Measurements from ENCODE around the gene ABR. TPM values are rescaled to one million over a fixed set of nuclear protein-coding genes. Genes with fewer than 3 reads are reported as not detected.
A peak's percentile ranks its signal among the peaks of the same experiment; 100 is the strongest.

The ABR gene
- 57.4 TPM for polyA plus RNA-seq (2013, experiment 1 of 2)
- 56.4 TPM for polyA plus RNA-seq (2013, experiment 2 of 2)

- H3K9ac ChIP-seq (ENCODE audit: low read length) = peak within 1 kb of the TSS; percentile 83
- H3K18ac ChIP-seq (ENCODE audit: low read depth in 1 of 2, low read length in 2 of 2) = peak within 1 kb of the TSS; percentile 16 to 72
- DNase-seq = peak; percentile 38
- H3K4me1 ChIP-seq (ENCODE audit: control insufficient read depth, insufficient read depth, low read depth, low read length) = peaks cover 51% of the 10 kb centered on the region
- no peaks in the 10 kb centered on the region for H3K9me3 ChIP-seq (ENCODE audit: control insufficient read depth, low read length)
- peaks cover 10% of the 10 kb centered on the region for H3K79me1 ChIP-seq (replicated peaks; ENCODE audit: low read length, poor library complexity, severe bottlenecking)
- peak within 1 kb of the TSS; percentile 2 to 38 for H3K4ac ChIP-seq (ENCODE audit: low read depth in 1 of 2, low read length in 2 of 2)
- H3K36me3 ChIP-seq (ENCODE audit: control insufficient read depth in 1 of 2, insufficient read depth in 2 of 2, low read depth in 1 of 2, low read length in 2 of 2) = peaks cover 0 to 4% of the 10 kb centered on the region in 2 experiments
- peak within 1 kb of the TSS; percentile 43 for H4K91ac ChIP-seq (ENCODE audit: low read length)
- H3K23ac ChIP-seq (ENCODE audit: low read length in 2 of 2) = peak within 1 kb of the TSS in 1 of 2 experiments; percentile 73
- no peaks in the 10 kb centered on the region for H3K27me3 ChIP-seq (ENCODE audit: control insufficient read depth in 1 of 2, insufficient read depth in 1 of 2, low read length in 2 of 2)
- no peak within 1 kb of the TSS for H3K27ac ChIP-seq (ENCODE audit: low read length, poor library complexity, severe bottlenecking)
- peak within 1 kb of the TSS in 1 of 2 experiments; percentile 64 for H3K14ac ChIP-seq (ENCODE audit: low read length in 2 of 2)
- peak within 1 kb of the TSS; percentile 54 for H2BK120ac ChIP-seq (ENCODE audit: low read depth, low read length)
- H2BK12ac ChIP-seq (ENCODE audit: low read length in 2 of 2) = peak within 1 kb of the TSS in 1 of 2 experiments; percentile 25
- peak within 1 kb of the TSS; percentile 12 for H2BK15ac ChIP-seq (ENCODE audit: low read depth, poor library complexity, severe bottlenecking)
- H2AFZ ChIP-seq (ENCODE audit: low read depth, low read length) = peak within 1 kb of the TSS; percentile 64
- H3K4me2 ChIP-seq (ENCODE audit: low read length, poor library complexity, severe bottlenecking) = peak within 1 kb of the TSS; percentile 86
- H2BK5ac ChIP-seq (ENCODE audit: low read depth, low read length, poor library complexity, severe bottlenecking) = no peak within 1 kb of the TSS
- H2AK5ac ChIP-seq (ENCODE audit: low read length, severe bottlenecking) = no peak within 1 kb of the TSS
- peak within 1 kb of the TSS; percentile 78 to 79 for H3K4me3 ChIP-seq (ENCODE audit: insufficient read depth in 1 of 2, low read depth in 1 of 2, low read length in 2 of 2)
- 13% methylated on average over 47 of the region's 98 CpGs for WGBS
- peak within 1 kb of the TSS; percentile 35 for H4K8ac ChIP-seq (ENCODE audit: low read length)
Observed at GRCh38 chr17:1179818-1180742, at the start of gene ABR. TSS of gene ABR (minus strand) at chr17:1179981. CDS start at chr17:1179727, 254 bp downstream.

GRCh38 chr17:1229349-1229899, 49.6 kb upstream of the ABR start:
- Histone ChIP-seq H3K9ac (ENCODE audit: low read length) (peak overlapping the region; percentile 55), H3K14ac (ENCODE audit: low read length in 2 of 2) (peak overlapping the region in 1 of 2 experiments; percentile 57), H3K9me3 (ENCODE audit: control insufficient read depth, low read length) (no peaks in the 10 kb centered on the region), H2AFZ (ENCODE audit: low read depth, low read length) (peak overlapping the region; percentile 62), H3K36me3 (ENCODE audit: control insufficient read depth in 1 of 2, insufficient read depth in 2 of 2, low read depth in 1 of 2, low read length in 2 of 2) (no peaks in the 10 kb centered on the region), H3K4me2 (ENCODE audit: low read length, poor library complexity, severe bottlenecking) (peak overlapping the region; percentile 92), H3K18ac (ENCODE audit: low read depth in 1 of 2, low read length in 2 of 2) (peak overlapping the region in 1 of 2 experiments; percentile 29), H3K79me1 (replicated peaks; ENCODE audit: low read length, poor library complexity, severe bottlenecking) (no peaks in the 10 kb centered on the region), H4K91ac (ENCODE audit: low read length) (no peak overlapping the region), H3K23ac (ENCODE audit: low read length in 2 of 2) (no peak overlapping the region), H3K4me3 (ENCODE audit: insufficient read depth in 1 of 2, low read depth in 1 of 2, low read length in 2 of 2) (peak overlapping the region; percentile 39 to 75), H4K8ac (ENCODE audit: low read length) (no peak overlapping the region), H2BK12ac (ENCODE audit: low read length in 2 of 2) (no peak overlapping the region), H2AK5ac (ENCODE audit: low read length, severe bottlenecking) (no peak overlapping the region), H3K4ac (ENCODE audit: low read depth in 1 of 2, low read length in 2 of 2) (no peak overlapping the region), H3K27ac (ENCODE audit: low read length, poor library complexity, severe bottlenecking) (no peak overlapping the region), H2BK5ac (ENCODE audit: low read depth, low read length, poor library complexity, severe bottlenecking) (no peak overlapping the region), H3K27me3 (ENCODE audit: control insufficient read depth in 1 of 2, insufficient read depth in 1 of 2, low read length in 2 of 2) (peaks cover 40 to 52% of the 10 kb centered on the region in 2 experiments), H2BK120ac (ENCODE audit: low read depth, low read length) (no peak overlapping the region), H3K4me1 (ENCODE audit: control insufficient read depth, insufficient read depth, low read depth, low read length) (peaks cover 22% of the 10 kb centered on the region), H2BK15ac (ENCODE audit: low read depth, poor library complexity, severe bottlenecking) (no peak overlapping the region)
- under 1% methylated on average over 55 of the region's 74 CpGs for WGBS
- peak; percentile 22 for DNase-seq

DNA sequence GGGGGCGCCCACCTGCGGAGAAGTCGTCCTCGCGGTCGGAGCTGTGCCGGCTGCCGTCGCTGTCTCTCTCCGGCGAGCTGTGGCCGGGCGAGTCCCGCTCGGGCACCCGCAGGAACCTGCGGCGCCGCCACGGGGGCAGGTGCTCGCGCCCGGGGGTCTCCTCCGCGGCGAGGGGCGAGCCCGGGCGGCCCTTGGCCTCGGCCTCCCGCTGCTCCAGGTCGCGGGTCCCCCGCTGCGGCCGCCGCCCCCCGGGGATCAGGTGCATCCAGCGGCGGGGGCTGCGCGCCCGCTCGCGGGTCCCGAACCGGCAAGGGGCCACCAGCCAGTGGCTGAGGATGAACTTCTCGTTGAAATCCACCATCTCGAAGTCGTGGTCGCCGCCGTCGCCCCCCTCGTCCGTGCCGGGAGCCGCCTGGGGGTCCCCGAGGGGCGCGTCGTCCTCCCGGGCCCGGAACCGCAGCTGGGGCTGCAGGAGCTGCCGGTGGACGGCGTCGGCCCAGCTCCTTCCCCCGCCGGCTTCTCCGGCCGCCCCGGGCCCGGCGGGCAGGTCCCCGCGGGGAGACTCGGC, 49.1 kb upstream of the ABR start:
- no peak overlapping the region for H4K91ac ChIP-seq (ENCODE audit: low read length)
- no peak overlapping the region for H3K23ac ChIP-seq (ENCODE audit: low read length in 2 of 2)
- no peaks in the 10 kb centered on the region for H3K79me1 ChIP-seq (replicated peaks; ENCODE audit: low read length, poor library complexity, severe bottlenecking)
- no peaks in the 10 kb centered on the region for H3K9me3 ChIP-seq (ENCODE audit: control insufficient read depth, low read length)
- no peak overlapping the region for H3K9ac ChIP-seq (ENCODE audit: low read length)
- no peak overlapping the region for H4K8ac ChIP-seq (ENCODE audit: low read length)
- no peak overlapping the region for H2BK12ac ChIP-seq (ENCODE audit: low read length in 2 of 2)
- no peak for DNase-seq
- WGBS = 3% methylated on average over 45 of the region's 79 CpGs
- no peak overlapping the region for H3K18ac ChIP-seq (ENCODE audit: low read depth in 1 of 2, low read length in 2 of 2)
- H3K36me3 ChIP-seq (ENCODE audit: control insufficient read depth in 1 of 2, insufficient read depth in 2 of 2, low read depth in 1 of 2, low read length in 2 of 2) = no peaks in the 10 kb centered on the region
- no peak overlapping the region for H2BK15ac ChIP-seq (ENCODE audit: low read depth, poor library complexity, severe bottlenecking)
- no peak overlapping the region for H3K4me3 ChIP-seq (ENCODE audit: insufficient read depth in 1 of 2, low read depth in 1 of 2, low read length in 2 of 2)
- H2AK5ac ChIP-seq (ENCODE audit: low read length, severe bottlenecking) = no peak overlapping the region
- no peak overlapping the region for H2AFZ ChIP-seq (ENCODE audit: low read depth, low read length)
- H2BK120ac ChIP-seq (ENCODE audit: low read depth, low read length) = no peak overlapping the region
- no peak overlapping the region for H2BK5ac ChIP-seq (ENCODE audit: low read depth, low read length, poor library complexity, severe bottlenecking)
- peaks cover 22% of the 10 kb centered on the region for H3K4me1 ChIP-seq (ENCODE audit: control insufficient read depth, insufficient read depth, low read depth, low read length)
- H3K4me2 ChIP-seq (ENCODE audit: low read length, poor library complexity, severe bottlenecking) = peak overlapping the region; percentile 92
- peaks cover 40 to 52% of the 10 kb centered on the region in 2 experiments for H3K27me3 ChIP-seq (ENCODE audit: control insufficient read depth in 1 of 2, insufficient read depth in 1 of 2, low read length in 2 of 2)
- H3K27ac ChIP-seq (ENCODE audit: low read length, poor library complexity, severe bottlenecking) = no peak overlapping the region
- no peak overlapping the region for H3K14ac ChIP-seq (ENCODE audit: low read length in 2 of 2)
- H3K4ac ChIP-seq (ENCODE audit: low read depth in 1 of 2, low read length in 2 of 2) = no peak overlapping the region
